ENCODE measurements around the gene HSPH1.
"Not testable (repeated sequence)": the region's sequence is repeated elsewhere in the genome, so short reads cannot be mapped to it uniquely, and the experiment has no call there.

HSPH1 gene

DNA sequence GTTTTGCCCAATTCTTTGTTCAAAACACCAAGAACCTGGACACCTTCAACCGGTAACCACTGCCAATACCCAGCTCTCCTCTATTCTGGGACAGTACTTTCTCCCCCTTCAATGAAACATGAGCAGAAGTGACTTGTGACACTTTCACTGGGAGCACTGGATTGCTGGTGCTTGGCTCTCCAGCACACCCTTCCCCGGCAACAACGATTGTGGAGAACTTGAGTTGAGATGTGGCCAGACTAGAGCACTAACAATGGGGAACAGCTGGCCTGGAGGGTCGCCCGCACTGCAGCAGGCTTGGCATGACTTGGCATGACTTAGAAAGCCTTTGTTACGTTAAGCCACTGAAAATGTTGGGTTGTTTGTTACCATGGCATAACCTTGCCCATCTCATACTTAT is 30.6 kb upstream of the HSPH1 start:
- no peak for TF ChIP-seq ZNF274 (IDR thresholded peaks at IDR 0.05; ENCODE audit: low read depth, low read length)
- H3K4me3 ChIP-seq (ENCODE audit: low read length), result no peak overlapping the region

DNA sequence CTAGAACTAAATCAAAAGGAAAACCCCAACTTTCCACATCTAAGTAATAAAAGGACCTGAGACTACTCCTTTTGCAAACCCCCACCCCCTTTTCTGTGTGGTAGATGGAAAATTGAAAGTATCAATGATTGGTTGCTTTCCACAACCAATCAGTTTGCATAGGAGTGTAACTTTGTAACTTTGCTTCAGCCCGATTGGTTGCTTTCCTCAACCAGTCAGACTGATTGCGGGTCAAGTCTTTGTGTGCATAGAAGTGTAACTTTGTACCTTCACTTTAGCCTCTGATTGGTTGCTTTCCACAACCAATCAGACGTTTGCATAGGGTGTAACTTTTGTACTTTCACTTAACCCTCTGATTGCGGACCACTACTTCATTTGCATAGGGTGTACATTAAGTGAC is 30.0 kb upstream of the HSPH1 start:
- H3K4me3 ChIP-seq (ENCODE audit: low read length), result no peak overlapping the region
- TF ChIP-seq ZNF274 (IDR thresholded peaks at IDR 0.05; ENCODE audit: low read depth, low read length), result no peak

DNA sequence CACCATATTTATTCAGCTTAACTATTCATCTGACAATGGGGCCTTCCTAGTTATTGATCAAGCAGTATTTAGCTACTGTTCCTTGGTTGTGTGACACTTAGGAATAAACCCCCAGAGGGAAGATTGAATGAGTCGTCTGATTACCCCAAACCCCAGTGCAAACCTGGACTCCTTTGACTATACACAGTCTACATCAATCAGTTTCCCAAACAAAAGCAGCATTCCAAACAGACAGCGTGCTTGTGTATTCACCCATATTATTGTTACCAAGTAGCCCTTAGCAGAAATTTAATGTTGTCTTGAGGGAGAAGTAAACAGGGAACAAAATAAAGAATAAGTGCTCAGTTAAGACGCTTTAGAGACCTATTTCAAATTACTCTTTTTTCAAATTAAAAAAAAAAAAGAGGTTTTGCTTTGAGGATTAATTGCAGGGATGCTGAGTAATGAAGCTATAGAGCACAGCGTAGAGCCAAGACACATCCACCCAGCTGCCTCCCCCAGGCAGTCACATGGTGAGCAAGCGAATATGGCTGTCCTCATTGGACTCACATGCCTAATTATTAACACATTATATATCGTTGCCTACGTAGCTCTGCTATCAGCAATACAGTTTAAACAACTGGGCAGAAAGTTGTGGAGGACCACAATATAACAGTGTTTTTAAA is 23.4 kb upstream of the HSPH1 start:
- no peak overlapping the region for H3K4me3 ChIP-seq (ENCODE audit: low read length)
- TF ChIP-seq ZNF274 (IDR thresholded peaks at IDR 0.05; ENCODE audit: low read depth, low read length), result no peak

DNA sequence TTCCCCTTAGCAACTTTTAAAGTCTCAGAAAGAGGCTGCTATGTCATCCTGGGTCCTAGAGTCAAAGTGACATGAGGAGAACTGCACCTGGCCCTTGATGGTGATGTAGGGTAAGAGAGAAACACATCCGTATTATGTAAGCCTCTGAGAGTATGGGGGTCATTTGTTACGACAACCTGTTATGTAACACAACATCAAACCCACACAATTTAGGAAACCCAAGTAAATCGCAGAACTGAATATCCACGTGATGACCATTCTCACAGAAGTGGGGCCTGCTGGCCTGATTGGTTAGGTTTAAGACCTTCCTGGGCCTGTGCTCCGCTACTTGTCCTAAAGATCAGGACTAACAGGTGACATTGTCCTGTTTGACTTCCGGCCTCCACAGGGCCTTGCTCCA is 22.7 kb upstream of the HSPH1 start:
- H3K4me3 ChIP-seq (ENCODE audit: low read length), result no peak overlapping the region
- no peak for TF ChIP-seq ZNF274 (IDR thresholded peaks at IDR 0.05; ENCODE audit: low read depth, low read length)

DNA sequence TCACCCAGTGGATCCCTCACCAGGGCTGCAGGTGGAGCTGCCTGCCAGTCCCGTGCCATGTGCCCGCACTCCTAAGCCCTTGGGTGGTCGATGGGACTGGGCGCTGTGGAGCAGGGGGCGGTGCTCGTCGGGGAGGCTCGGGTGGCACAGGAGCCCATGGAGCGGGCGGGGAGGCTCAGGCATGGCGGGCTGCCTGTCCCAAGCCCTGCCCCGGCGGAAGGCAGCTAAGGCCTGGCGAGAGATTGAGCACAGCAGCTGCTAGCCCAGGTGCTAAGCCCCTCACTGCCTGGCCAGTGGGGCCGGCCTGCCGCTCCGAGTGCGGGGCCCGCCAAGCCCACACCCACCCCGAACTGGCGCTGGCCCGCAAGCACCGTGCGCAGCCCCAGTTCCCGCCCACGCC is 21.3 kb upstream of the HSPH1 start:
- no peak for TF ChIP-seq ZNF274 (IDR thresholded peaks at IDR 0.05; ENCODE audit: low read depth, low read length)
- no peak overlapping the region for H3K4me3 ChIP-seq (ENCODE audit: low read length)

DNA sequence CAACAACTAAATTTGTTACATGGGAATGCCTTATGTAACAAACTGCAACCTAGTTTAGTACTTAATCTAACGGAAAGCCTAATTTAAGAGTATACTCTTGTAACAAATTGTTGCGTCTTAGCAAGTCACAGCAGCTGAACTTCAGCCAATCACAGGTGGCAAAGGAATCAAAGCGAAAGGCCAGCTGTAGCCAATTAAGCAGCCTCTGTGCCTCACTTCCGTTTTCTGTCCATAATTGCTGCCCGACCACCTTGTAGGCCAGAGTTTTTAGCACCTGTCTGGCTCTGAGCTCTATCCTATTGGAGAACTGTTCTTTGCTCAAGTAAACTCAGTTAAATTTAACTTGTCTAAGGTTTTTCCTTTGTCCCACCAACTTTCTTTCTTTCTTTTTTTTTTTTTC is 18.1 kb upstream of the HSPH1 start:
- TF ChIP-seq ZNF274 (IDR thresholded peaks at IDR 0.05; ENCODE audit: low read depth, low read length), result no peak
- H3K4me3 ChIP-seq (ENCODE audit: low read length), result no peak overlapping the region

DNA sequence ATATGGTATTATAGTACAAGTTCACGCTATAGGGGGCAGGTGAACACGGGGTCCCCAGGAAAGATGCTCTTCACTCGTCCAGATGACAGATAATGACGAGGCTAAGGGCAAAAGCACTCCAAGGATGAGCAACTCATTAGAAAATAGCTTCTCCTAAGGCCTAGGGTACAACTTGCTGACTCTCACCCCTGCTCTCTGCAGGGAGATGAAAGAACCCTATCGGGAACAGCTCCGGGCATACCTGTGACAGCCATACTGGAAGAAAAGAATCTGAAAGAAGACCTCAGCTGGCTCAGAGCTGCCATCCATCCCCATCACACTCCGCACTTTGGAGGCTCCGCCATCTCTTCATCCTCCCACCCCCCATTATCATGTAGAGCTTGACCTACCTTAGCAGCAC is 17.5 kb upstream of the HSPH1 start:
- TF ChIP-seq ZNF274 (IDR thresholded peaks at IDR 0.05; ENCODE audit: low read depth, low read length), result no peak
- no peak overlapping the region for H3K4me3 ChIP-seq (ENCODE audit: low read length)

DNA sequence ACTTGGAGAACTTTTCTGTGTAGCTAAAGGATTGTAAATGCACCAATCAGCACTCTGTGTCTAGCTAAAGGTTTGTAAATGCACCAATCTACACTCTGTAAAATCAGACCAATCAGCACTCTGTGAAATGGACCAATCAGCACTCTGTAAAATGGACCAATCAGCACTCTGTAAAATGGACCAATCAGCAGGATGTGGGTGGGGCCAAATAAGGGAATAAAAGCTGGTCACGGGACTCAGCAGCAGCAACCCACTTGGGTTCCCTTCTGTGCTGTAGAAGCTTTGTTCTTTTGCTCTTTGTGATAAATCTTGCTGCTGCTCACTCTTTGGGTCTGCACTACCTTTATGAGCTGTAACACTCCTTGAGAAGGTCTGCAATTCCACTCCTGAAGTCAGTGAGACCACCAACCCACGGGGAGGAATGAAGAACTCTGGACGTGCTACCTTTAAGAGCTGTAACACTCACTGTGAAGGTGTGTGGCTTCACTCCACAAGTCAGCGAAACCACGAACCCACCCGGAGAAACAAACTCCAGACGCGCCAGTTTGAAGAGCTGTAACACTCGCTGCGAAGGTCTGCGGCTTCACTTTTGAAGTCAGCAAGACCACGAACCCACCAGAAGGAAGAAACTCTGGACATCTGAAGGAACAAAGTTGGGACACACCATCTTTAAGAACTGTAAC is 16.2 kb upstream of the HSPH1 start:
- H3K4me3 ChIP-seq (ENCODE audit: low read length), result not testable (repeated sequence)

DNA sequence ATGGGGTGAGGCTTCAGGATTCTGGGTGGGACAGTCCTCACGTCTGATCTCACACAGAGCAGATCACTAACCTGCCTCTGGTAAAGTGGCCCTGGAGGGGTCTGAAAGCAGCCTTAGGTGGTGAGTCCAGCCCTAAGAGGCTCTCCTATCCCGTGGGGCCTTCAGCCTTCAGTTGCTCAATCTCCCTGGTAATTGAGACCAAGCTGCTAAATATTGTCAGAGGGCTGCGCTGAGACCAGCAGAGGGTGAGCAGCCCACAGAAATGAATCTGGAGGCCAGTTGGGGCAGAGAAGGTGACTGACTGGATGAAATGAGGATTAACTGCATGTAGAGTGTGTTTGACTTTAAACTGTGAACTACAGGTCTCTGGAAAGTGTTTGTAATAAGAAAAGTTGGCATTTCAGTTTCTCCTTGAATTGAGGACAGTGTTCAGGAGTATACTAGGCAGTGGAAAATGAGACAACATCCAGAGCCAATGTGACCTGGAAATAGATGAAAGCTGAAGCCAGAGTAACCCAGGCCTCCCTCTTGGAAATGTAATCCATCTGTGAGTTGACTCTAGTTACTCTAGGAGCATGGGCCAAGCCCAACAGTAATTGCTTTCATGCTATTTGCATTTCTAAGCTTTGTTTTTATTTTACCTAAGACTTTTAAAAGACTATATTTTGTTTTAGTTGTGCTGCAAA is 14.3 kb upstream of the HSPH1 start:
- H3K4me3 ChIP-seq (ENCODE audit: low read length), result no peak overlapping the region

DNA sequence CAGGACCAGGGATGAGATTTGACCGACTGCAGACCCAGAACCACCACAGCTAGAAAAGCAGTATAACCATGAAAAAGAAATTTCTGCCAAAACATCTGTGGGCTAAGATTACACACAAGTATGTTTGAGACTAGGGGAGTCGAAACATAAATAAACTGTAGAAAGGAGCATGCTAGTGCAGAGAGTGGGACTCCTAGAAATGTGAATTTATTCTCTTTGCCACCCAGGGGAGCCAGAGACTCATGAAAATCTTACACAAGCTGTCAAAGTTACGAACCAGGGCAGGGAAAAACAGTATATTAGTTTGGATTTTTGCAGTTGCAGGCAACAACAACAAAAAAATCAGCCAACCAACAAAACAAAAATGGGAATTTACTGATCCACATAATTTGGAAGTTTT is 12.3 kb upstream of the HSPH1 start:
- no peak for TF ChIP-seq ZNF274 (IDR thresholded peaks at IDR 0.05; ENCODE audit: low read depth, low read length)
- no peak overlapping the region for H3K4me3 ChIP-seq (ENCODE audit: low read length)

More for the DNA sequence above, 14.3 kb upstream of the HSPH1 start:
- TF ChIP-seq ZNF274 (IDR thresholded peaks at IDR 0.05; ENCODE audit: low read depth, low read length), result no peak

DNA sequence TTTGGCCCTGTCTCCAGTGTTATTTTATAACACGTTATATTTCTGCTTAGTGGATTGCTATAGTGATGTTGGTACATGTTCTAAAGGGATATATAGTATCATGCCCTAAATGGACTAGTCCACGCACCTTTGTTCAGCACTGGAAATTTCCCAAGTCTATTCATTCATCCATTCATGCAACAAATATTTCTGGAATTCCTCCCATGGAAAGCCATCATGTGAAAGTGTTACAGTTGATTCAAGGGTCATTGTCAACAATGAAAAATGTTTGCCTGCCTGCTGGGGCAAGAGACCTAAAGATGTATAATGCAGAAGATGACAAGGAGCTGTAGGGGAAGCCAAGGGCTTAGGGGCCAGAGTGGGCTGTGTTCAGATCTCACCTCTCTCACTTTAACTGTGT is 10.8 kb upstream of the HSPH1 start:
- H3K4me3 ChIP-seq (ENCODE audit: low read length), result no peak overlapping the region
- no peak for TF ChIP-seq ZNF274 (IDR thresholded peaks at IDR 0.05; ENCODE audit: low read depth, low read length)

DNA sequence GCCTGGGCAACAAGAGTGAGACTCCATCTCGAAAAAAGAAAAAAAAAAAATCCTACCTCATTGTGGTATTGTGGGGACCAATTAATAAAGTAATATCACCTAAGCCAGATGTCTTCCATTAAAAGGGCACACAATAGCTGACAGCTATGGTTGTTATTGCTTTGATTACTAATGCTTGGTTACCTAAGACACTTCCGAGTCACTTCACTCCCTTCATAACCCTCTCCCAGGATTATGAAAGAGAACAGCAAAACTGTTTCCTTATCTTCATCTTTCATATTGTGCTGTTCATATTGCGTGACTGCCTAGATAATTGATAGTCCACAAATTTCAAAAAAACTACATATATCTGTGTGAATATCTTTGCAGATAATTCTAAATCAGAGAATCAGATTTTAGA is 10.3 kb upstream of the HSPH1 start:
- TF ChIP-seq ZNF274 (IDR thresholded peaks at IDR 0.05; ENCODE audit: low read depth, low read length), result no peak
- no peak overlapping the region for H3K4me3 ChIP-seq (ENCODE audit: low read length)

DNA sequence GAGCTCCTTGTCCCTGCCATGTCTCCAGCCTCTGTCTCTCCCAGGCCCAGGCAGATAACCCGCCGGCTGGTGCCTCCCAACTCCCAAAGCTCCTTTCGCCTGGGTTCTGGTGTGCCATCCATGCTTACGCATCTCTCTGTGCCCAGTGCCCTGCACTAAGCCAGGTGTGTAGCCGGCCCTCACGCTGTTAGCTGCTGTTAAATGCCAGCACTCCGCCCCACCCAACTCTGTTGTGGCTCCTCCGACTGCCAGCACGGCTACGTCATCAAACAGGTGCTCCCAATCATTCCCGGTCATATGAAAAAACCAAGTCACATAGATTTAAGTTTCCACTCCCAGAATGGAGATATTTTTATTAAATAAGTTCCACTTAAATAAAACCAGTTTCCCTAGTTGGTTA is 7.0 kb upstream of the HSPH1 start:
- no peak for TF ChIP-seq ZNF274 (IDR thresholded peaks at IDR 0.05; ENCODE audit: low read depth, low read length)
- H3K4me3 ChIP-seq (ENCODE audit: low read length), result no peak overlapping the region

DNA sequence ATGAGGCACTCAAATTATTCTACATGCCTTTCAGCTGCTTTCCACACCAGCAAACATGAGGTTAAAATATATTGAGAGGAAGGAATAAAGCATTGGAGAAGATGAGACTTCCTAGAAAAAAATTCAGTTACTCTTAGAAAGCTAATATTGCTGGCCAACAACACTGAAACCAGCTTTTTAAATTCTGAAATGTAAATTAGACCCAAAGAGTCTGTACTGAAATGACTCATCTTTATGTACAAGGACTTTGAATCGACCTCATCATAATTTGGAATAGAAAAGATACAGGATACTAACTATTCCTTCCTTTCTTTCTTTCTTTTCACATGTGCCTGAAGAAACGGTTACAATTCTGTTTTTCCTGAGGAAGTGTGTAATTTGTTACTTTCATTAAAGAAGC is 6.5 kb upstream of the HSPH1 start:
- H3K4me3 ChIP-seq (ENCODE audit: low read length), result no peak overlapping the region
- no peak for TF ChIP-seq ZNF274 (IDR thresholded peaks at IDR 0.05; ENCODE audit: low read depth, low read length)

DNA sequence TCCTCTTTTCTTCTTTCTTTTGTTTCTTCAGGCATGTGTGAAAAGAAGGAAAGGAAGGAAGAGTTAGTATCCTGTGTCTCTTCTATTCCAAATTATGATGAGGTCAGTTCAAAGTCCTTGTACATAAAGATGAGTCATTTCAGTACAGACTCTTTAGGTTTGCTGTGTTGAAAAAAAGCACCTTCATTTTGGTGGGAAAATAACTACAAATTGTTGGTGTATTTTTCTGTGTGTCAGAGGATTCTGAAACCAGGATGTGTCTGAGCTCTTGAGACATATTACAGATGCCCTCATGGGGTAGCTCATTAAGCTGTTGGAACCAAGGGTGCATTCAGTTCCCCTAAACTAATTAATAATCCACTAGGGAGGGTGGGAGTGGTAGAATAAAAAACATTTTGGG is 5.8 kb upstream of the HSPH1 start:
- no peak for TF ChIP-seq ZNF274 (IDR thresholded peaks at IDR 0.05; ENCODE audit: low read depth, low read length)
- no peak overlapping the region for H3K4me3 ChIP-seq (ENCODE audit: low read length)
